Hepatic stellate cell (primary cell): ENCODE data around the gene MRPS23.

ENCODE experiments used
- DNase-seq: peaks from one replicate; pipeline ENCODE4 v3.0.0; 2011; ENCODE audit warnings: low spot score

MRPS23 gene

DNA sequence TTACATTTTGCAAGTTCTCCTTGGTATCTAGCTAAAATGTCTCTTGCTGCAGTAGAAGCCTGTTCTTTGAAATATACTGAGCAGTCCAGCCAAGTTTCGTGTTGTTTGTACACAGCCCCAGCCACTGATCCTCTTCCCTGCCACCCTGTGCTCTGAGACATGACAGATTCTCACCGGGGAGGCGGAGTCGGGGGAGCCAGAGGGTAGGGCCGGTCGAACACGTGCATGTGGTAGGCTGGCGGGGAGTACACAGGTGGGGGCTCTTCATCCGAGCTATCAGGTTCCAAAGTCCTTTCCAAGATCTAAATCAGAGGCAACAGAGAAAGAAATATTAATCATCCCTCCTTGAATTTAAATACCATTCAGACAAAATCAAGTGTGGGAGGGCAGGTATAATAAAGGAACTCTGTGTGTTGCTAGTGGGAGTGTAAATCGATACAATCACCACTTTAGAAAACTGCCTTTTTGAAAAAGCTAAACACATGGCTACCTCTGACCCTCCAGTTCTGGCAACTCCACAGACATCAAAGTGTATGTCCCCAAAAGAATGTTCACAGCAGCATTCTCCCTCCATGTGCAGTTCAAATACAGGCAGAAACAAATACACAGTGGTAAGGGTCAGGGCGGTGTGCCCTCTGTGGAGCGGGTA lies 29.7 kb upstream of the MRPS23 start:
- no peak for DNase-seq

DNA sequence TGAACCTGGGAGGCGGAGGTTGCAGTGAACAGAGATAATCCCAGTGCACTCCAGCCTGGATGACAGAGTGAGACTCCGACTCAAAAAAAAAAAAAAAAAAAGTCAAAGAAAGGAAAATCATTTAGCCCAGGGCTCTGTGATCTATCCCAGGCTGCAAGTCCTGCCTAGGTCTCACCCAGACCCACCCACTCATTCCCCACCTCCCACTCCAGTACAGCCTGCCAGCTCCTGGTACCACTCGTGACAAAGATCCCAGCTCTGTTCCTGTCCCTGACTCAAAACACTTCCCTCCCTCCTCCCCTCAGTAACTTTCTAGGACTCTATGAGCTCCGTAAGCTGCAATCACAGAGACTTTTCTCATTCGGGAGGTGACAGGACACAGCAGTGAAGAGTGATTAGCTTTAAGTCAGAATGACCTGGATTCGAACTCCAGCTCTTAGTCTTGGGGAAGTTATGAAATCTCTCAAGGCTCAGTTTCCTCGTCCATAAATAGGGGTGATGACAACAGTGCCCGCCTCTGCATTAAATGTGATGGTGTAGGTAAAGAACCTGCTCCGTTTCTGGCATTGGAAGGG lies 28.0 kb upstream of the MRPS23 start:
- no peak for DNase-seq

DNA sequence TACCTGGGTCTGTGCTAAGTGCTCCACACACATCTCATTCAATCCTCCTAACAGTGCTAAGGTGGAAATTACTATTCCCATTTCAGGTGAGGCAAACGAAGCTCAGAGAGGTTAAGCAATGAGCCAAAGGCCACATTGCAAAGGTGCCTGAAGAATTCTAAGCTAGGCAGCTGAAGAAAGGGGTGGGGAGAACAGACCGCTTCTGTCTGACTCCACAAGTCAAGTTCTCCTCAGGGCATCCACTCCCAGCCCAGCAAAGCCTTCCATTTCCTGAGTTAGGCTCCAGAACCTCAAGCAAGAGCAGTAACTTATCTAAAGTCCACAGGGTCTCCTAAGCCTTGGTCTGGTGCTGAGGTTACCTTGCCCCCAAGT lies 27.0 kb upstream of the MRPS23 start:
- DNase-seq = no peak

DNA sequence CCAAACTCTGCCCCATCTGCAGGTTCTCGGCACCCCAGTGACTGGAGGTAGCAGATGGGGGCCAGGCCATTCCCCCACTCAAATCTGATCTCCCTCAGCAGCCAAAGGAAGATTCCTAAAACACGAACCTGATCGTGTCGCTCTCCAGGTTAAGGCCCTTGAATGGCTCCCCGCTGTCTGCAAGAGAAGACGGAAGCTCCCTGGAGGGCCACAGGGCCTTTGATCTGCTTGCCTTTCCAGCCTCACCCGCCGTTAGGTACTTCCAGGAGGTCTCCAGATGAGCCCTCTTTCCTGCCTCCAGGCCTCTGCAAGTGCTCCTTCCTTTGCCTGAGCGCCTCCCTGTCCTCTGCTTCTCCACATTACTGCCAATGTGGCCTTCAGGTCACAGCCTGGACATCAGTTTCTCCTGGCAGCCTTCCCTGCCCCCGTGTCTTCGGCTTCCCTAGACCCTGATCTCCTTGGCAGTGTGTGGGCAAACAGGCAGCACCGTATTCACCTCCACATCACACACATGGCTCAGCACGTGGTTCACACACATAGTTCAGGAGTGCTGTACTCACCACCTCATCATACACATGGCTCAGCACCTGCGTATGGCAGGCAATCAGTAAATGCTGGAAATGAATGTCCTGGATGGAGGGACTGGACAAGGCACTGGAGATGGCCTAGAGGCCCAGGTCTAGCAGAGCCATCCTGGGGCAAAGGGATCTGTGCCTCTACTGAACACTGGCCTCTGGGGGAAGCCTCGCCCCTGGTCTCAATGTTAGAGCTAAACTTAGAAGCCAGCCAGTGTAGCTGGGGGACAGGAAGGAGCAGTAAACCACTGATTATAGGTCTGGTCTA lies 26.4 kb upstream of the MRPS23 start:
- no peak for DNase-seq

DNA sequence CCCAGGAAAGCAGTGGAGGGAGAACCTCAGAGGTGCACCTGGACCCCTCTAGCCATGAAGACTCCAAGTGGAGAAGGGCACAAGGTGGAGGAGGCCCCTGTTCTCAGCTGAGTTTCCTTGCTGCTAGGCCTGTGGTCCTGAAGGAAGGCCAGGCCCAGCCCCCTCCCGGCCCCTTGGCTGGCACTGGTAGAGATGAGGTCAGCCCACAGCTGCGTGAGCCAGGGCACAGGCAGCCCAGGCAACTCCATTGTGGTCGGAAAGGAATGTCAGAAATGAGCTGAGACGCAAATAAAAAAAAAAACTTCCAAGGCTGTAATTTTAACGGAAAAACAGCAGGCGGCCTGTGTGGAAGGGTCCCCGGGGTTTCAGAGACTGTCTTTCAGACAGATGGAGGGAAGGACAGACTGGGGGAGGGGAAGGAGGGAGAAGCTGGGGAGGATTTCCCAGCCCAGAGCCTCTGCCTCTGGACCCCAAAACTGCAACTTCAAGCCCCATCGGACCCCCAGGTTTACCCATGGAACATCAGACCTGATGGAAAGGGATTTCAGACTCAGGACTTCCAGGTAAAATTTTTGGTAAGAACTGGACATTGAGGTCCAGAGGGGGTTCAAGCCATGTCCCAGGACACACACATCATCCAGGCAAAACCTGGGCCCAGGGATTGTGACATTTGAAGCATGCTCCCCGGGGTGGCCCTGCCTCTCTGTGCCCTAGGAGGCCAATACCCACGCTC lies 25.6 kb upstream of the MRPS23 start:
- DNase-seq = peak; percentile 97

DNA sequence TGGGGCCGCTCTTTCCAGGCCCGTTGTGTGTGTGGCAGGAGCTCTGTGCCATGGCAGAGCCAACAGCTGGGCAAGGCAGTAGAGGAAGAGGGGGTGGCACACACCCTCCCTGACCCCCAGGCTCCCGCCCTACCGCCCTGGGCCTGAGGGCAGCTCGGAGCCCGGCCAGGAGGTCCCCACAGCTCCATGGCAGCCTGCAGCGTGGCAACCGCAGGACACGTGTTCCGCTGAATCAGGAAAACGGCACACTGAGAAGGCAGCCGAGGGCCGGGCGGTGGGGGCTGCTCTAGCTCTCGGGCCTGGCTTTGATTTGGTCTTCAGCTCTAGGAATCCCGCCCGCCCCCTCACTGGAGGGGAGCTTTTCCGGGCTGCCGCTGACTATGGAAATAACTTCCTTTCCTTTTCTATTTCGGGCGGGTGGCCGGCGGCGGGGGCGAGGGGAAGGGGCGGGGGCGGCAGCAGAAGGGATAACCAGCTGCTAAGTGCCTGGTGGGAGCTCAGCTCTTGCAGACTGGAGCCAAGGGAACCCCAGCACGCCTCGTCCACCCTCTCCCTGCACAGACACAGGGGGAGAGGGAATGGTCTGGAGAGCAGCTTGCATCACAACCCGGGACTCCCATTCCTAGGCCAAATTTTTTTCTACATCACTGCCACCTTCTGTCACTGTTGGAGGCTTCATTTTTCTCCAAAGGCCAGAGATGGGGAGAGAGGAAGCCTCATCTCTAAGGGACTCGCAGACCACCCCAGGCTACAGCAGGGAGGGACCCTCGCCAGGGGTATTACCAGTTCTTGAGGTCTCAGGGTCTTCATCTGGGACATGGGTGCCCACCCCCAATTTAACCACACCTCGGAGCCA lies 24.8 kb upstream of the MRPS23 start:
- peak; percentile 96 for DNase-seq

DNA sequence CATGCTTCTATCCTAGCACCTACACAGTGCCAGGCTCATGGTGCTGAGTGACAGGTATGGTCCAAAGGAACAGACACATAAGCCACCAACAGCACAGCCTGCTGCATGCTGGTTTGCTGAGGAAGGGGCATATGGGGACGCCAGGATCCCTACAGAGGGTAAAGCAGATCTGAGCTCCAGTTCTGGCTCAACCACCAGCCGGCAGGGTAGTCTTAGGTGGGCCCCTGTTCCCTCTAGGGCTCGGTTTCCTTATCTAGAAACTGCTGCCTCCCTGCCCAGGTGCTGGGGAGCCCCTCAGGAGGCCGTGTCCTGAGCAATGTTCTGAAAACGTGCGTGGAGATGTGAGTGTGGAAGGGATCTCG lies 24.2 kb upstream of the MRPS23 start:
- DNase-seq = no peak

DNA sequence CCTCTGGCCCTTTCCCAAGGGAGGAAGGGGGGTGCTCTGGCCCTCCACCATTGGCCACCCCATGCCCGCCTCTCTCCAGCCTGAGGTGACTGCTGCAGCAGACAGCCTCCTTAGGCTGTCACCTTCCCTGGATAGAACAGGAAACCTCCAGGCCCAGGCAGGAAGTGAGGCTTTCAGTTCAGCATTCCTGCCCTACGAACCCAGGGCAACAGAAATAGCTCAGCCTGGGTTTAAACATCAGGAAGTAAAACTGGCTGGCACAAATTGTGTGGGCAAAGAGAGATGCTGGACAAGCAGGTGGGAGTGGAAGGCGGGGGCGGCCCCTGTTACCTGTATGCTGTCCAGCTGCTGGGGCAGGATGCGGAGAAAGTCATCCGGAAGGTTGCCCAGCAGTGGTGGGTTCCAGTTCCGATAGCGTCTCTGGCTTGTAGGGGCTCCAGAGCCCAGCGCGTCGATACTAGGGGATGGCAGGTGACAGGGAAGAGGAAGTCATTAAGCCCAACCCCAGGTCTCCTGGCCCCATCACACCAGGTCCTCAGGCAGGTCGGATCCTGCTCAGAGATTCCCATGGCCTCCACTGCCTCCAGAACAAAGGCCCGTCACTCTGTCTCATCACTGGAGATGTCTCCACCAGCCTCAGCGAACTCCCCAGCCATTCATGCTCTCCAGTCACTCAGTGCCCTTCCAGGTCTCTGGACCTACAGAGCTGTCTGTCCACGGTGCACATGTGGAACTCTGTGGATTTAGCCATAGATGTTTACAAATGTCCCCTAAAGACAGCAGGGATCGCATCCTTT lies 23.6 kb upstream of the MRPS23 start:
- DNase-seq = no peak

DNA sequence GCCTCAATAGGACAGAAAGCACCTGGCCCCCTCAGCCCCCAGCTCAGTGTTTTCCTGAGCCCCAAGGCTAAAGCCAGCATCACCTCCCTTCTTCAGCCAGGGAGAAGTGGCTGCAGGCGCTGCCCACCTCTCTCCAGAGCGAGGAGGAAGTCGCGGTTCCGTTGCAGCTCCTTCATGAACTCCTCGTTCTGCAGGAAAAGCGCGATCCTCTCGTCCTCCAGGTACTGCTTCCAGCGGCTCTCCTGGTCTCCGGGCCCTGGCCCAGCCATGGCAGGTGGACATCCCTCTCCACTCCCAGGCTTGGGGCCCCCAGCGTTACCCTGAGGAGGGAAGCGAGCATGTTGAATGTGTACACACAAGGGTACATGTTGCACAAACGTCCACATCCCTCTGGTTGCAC lies 22.7 kb upstream of the MRPS23 start:
- DNase-seq = no peak

DNA sequence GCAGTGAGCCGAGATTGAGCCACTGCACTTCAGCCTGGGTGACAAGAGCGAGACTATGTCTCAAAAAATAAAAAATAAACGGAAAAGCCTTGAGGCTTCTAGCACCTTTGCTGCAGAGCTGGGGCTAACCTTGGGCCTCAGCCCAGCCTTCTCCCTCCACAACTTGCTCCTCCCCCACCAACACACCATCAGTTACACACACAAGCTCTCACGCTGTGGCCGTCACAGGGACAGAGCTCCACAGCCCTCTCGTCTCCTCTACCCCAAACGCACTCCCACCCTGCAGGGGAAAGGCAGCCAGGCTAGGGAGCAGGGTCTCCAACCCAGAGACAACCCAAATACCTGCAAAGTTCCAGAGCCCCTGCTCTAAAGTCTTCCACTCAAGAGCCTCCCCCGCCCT lies 22.0 kb upstream of the MRPS23 start:
- no peak for DNase-seq

DNA sequence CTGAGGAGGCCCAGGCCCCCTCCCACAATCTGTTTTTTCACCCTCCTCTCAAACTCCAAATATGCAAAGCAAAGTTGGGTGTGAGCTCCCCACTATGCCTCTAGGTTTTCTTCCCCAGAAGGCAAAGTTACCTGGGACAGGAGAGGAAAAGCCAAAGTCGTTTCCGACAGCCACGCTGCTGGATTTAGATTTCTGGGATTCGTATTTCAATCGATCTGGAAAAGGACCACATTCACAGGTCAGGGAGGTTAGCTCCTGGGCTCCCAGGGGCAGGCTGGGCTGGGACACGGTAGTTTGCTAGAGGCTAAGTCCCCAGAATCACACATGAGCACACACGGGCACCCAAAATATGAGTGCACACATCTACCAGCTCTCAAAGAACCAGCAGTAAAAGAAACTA lies 21.3 kb upstream of the MRPS23 start:
- no peak for DNase-seq

DNA sequence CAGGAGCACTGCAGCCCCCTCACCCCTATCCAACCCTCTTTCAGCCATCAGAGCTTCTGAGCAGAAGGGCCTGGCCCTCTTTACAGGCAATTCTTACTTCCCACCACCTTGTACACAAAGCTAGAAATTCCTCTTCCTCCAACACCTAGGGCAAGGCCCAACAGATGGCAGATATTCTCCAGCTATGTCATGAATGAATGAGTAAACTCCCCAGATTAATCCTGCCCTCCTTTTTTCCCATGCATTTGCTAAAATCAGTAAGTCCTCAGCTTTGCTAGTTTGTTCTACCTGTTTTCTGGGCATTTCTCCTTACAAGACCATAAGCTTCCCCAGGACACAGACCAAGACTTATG lies 20.4 kb upstream of the MRPS23 start:
- DNase-seq = no peak

DNA sequence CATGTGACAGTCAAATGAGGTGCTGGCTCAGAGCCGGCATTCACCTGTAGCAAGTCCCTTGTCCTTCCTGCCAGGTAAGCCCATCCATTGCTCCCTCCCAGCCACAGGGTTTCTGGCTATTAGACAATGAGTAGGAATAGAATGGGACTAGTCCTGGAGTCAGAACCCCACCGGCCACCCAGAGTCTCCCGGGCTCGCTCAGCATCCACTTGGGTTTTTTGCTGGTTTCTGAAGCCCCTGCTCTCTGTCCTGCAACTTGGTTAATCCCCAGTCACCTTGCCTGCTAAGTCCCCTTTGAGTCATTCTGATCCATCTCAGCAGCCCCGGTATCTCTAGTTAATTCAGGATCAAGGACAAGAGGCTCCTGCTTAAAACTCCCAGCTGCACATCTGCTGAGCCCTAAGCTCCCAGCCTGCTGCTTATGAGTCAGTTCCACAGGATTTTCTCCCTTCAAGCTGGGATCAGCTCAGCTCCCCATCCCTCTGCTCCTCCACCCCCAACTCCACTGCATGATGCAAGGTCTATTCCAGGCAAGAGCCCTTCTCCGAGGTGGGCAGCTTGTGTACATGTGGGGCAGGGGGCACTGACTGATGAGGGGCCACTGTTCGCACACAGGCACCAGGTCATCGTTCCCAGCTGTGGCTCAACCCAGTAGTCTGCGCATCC lies 19.9 kb upstream of the MRPS23 start:
- DNase-seq = peak; percentile 93

DNA sequence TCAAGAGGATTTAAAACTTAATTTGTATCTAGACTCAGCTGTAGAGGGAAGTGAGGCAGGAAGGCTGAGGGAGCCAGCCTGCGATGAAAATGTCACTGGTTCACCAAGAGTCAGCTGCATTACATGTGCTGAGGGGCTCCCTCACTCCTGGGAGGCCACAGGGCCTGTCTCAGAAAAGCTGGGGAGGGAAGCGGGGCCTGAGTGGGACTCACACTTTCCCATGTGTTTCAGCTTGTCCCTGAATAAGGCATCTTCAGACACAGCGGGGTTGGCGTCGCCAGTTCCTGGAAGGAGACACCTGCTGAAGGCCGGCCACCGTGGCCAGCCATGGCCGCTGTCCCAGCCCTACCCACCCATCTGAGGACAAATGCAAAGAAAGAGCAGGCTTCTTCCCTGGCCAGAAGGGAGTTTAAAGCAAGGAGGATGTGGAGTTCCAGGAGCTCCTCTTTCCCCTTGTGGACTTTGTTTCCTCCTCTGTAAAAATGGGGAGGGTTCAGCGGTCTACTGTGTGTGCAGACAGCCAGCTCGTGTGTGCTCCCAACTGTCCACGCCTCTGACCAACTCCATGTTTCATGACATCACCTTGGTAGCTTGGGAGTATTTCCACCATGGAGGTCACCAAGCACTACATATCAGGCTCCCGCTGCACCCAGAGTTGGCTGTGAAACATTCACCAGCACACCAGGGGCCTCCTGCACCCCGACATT lies 19.2 kb upstream of the MRPS23 start:
- no peak for DNase-seq

DNA sequence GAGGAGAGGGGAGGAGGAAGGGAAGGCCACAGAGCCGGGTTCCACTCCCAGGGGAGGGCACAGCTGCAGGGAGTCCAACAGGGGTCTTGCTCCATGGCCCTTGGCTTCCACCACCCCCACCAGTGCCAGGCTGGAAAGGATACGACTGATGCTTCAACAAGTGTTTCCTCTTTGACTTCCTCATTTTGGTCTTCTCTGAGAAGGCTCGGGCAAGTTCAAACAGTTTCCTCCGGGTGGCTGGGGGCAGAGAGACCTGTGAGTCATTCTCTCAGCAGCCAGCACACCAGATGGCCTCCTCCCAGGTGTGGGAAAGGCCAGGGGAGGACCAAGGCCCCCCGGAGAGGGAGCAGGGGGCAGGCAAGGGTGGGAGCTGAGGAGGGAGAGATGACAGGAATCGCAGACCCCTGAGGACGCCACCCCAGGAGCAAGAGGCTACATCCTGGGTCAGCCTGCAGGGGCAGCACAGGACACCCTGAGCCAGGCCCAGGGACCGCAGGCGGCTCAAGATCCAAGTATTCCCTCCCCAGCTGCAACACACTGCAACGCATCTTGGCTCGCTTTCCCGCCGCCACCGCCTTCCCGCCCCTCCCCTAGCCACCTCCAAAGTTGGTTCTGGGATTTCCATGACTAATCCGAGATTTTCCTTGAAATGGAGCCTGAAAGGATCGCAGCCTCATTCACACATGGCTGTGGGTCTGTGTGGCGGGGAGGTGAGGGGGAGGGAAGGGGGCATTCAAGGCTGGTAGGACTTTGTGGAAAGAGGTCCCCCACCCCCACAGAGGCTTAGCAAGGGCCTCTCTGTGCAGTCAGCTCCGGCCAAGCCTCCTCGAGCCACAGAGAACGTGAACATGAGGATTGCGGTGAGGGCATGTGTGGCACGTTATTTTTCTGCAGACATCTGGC lies 18.4 kb upstream of the MRPS23 start:
- DNase-seq = peak; percentile 91

DNA sequence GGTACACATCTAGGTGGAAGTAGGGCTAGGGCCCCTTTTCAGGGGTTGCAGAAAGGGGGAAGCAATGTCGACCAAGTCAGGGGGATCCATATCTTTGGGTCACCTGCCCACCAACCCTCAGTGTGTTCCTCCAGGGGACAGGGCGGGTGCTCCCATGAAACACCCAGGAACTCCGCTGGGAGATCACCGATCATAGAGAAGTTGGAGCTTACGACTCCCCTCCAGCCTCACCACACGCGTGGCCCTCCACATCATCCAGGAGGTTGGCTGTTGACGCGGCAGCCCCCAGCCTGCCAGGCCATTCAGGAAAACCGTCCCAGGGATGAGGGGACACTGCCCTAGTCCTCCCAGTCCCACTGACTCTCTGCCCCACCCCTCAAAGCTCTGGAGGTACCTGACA lies 17.3 kb upstream of the MRPS23 start:
- no peak for DNase-seq

DNA sequence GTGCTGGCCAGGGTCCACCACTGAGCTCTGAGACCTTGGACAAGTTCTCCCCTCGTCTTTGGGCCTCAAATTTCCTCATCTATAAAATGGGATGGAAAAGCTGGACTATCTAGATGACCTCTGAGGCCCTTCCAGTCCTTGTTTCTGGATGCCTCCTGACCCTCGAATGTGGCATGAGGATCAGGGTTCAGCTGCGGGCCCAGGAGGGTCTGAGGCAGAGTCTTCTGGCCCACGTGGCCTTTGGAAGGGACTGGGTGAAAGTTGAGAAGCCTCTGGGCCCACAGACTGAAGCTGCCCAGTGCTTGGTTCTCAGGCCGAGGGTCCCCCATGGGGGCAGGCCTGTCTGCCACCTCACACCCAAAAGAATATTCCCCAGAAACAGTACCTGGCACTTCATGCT lies 16.9 kb upstream of the MRPS23 start:
- no peak for DNase-seq

DNA sequence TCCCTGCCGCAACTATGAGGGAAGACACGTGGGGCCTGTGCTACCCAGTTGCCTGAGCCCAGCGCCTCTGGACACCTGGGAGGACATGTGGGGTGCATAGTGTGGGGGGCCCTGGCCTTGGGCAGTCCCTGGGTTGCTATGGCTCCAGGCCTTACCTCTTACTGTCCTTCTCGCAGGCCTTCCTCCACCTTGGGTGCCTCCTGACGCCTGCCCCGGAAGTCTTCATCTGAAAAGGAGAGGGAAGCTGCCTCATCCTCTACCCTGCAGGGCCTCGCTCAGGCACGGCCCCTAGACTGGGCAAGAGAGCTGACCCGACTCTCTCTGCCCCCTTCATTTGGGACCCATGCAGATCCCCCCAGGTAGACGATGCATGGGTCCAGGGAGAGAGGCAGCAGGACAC lies 16.5 kb upstream of the MRPS23 start:
- no peak for DNase-seq

DNA sequence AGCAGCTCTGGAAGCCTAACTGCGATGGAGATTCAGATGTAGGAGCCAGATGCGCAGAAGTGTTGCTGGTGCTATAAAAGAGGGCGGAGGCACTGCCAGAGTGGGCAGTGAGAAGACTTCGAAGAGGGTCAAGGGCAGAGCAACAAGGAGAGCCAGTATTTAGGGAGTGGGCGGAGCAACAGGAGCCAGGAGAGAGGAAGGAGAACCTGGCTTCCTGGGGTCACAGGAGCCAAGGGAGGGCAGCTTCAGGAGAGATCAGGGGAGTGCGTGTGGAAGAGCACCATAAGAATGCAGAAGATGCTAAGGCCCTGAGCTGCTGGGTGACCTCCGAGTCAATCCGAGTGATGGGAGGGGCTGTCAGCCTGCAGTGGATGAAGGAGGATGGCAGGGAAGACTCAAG lies 14.4 kb upstream of the MRPS23 start:
- no peak for DNase-seq
